BJ (cell line): ENCODE measurements around the gene LHFPL2. TPM values are rescaled to one million over a fixed set of nuclear protein-coding genes. Genes with fewer than 3 reads are reported as not detected.
A peak's percentile ranks its signal among the peaks of the same experiment; 100 is the strongest.

ENCODE experiments used
- CTCF ChIA-PET: fragments of 350-600 bp; formaldehyde crosslinking; extraction: SDS; loops from one replicate; lab custom pipeline; 2021; ENCODE audit warnings: antibody characterized with exemption, inconsistent platforms; lab: Yijun Ruan, JAX
- POLR2A ChIA-PET: fragments of 300-600 bp; sonication (Branson Sonifier 250); formaldehyde crosslinking; extraction: SDS; loops from one replicate; lab custom pipeline; 2021; ENCODE audit warnings: antibody characterized with exemption; lab: Charles Lee
- DNase-seq: peaks from one replicate; pipeline ENCODE4 v3.0.0-alpha.2; 2011; ENCODE audit warnings: low read depth
- H3K27me3 ChIP-seq: 2 replicates; pipeline ENCODE4 v1.6.0; 2011; ENCODE audit warnings: low read length; ENCODE audit not compliant: control insufficient read depth, insufficient read depth
- H3K36me3 ChIP-seq: 2 replicates; pipeline ENCODE4 v1.5.1; 2011; ENCODE audit warnings: low read length; ENCODE audit not compliant: control insufficient read depth, insufficient read depth
- H3K4me3 ChIP-seq: 2 replicates; pipeline ENCODE4 v1.5.1; 2011; ENCODE audit warnings: low read depth, mild to moderate bottlenecking, control low read depth, low read length
- CTCF ChIP-seq: IDR thresholded peaks from 2 replicates; pipeline ENCODE4 v1.5.1; 2011; ENCODE audit warnings: low read depth, mild to moderate bottlenecking, control low read depth, inconsistent platforms, low read length, moderate library complexity; ENCODE audit not compliant: insufficient read depth
- polyA plus RNA-seq: library from polyadenylated mRNA; depleted of rRNA; stranded (reverse); fragments of >200 nt; gene quantifications from 2 replicates; pipeline ENCODE4 v1.2.3, GENCODE V29; 2011

LHFPL2 gene
- polyA plus RNA-seq, 1 experiment = 4.4 TPM

DNA sequence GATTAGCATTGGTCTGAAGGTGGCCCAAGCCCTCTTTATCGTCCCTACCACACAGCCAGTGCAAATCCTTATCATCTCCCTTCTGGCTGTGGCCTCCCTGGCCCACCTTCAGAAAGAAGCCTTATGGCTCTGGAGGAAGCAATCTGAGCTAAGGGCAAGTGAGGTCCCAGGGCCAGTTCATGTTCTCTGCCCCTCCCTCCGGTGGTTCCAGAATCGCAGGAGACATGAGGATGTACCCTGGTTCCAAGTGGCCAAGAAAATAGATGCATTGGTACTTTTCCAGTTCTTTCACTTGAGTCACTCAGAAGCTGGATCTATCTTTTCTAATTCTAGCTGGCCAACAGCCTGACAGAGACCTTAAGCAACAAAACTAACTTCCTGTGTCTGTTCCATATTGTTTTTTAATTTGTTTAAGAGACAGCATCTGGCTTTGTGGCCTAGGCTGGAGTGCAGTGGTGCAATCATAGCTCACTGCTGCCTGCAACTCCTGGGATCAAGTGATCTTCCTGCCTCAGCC lies 60.7 kb downstream of the LHFPL2 start:
- no peak for DNase-seq
- ChIA-PET CTCF (interaction anchor here (1.0 to 1.3 kb wide), 3 partner anchors 14 to 51 kb away, joined by 3 to 4 read pairs (median 3); no protein-coding TSS in a partner anchor), POLR2A (no interaction called here)
- TF ChIP-seq CTCF = no peak
- Histone ChIP-seq H3K36me3 (no peaks in the 10 kb centered on the region), H3K4me3 (no peak overlapping the region), H3K27me3 (no peaks in the 10 kb centered on the region)

DNA sequence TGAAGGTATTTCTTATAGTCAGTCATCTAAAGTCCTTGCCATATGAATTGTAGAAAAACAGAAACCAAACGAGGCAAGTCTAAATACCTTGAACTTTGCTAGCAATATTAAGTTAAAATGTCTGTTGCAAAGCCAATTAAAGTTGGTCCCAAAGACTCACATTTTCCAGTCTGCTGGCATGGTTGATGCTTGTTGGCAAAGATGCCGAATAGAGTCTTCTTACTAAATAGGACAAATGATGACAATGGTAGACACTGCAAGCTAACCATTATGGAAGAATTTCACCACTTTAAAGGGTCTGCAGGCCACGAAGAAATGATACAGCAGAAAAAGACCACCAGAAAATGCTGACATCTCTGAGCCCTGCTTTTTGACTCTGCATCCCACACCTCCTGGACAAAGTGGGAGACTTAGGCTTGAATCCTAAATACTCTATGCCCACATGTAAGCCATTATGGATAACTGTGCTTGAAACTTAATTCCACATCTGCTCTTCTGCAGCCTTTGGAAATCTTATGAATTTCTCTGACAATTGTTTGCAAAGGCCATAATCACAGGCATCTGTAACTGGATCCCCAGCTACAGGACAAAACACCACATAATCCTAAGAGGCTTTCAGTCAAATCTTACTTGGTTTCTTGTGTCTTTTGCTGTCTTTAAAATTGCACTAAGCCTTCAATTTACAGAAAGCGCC lies 61.3 kb downstream of the LHFPL2 start:
- DNase-seq = no peak
- Histone ChIP-seq H3K4me3 (no peak overlapping the region), H3K27me3 (no peaks in the 10 kb centered on the region), H3K36me3 (no peaks in the 10 kb centered on the region)
- CTCF ChIA-PET = interaction anchor here (1.3 kb wide), 2 partner anchors 26 to 51 kb away, joined by 3 to 4 read pairs; no protein-coding TSS in a partner anchor
- no peak for TF ChIP-seq CTCF
- POLR2A ChIA-PET = no interaction called here

DNA sequence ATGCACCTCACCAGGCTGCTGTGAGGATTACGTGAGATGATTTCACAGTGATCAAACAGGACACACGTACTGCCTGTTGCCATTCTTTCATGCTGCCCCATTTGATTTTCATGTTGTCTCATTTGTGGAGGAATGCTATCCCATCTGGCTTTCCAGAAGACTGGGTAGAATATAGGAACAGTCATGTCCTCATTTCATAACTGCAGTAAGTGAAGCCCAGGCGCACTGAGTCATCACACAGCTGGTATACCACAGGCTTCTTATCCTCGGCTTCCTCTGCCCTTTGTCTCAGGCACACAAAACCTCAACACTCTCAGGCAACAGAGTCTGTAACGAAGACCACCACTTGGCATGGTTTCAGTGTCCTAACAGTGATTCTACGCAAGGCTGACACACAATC lies 62.3 kb downstream of the LHFPL2 start:
- ChIA-PET POLR2A (no interaction called here), CTCF (no interaction called here)
- no peak for TF ChIP-seq CTCF
- no peaks in the 10 kb centered on the region for H3K36me3 ChIP-seq
- no peaks in the 10 kb centered on the region for H3K27me3 ChIP-seq
- H3K4me3 ChIP-seq = no peak overlapping the region
- DNase-seq = peak; percentile 97

GRCh38 chr5:78578015-78578414 lies 70.6 kb downstream of the LHFPL2 start:
- no peaks in the 10 kb centered on the region for H3K36me3 ChIP-seq
- DNase-seq = no peak
- ChIA-PET POLR2A (no interaction called here), CTCF (no interaction called here)
- no peak for TF ChIP-seq CTCF
- H3K27me3 ChIP-seq = no peaks in the 10 kb centered on the region
- H3K4me3 ChIP-seq = no peak overlapping the region

- no peak for TF ChIP-seq CTCF
- ChIA-PET POLR2A (interaction anchor here (0.7 kb wide), 1 partner anchor 8 kb away, joined by 6 read pairs; no protein-coding TSS in a partner anchor), CTCF (no interaction called here)
- DNase-seq = no peak
- no peak overlapping the region for H3K4me3 ChIP-seq
- no peaks in the 10 kb centered on the region for H3K36me3 ChIP-seq
- H3K27me3 ChIP-seq = no peaks in the 10 kb centered on the region
These were observed 71.3 kb downstream of the LHFPL2 start for GRCh38 chr5:78577071-78577807.
